Breast epithelium (tissue), 3 donors: ENCODE measurements around the gene CIB4.

ENCODE experiments used
- CTCF ChIP-seq, 3 donors: fragments of 450-650 bp; IDR thresholded peaks; one replicate each; pipeline ENCODE4 v1.5.1; 2016 to 2017; ENCODE audit warnings: antibody characterized with exemption in 3 of 3, mild to moderate bottlenecking in 3 of 3, moderate library complexity in 3 of 3
- POLR2A ChIP-seq: fragments of 450-650 bp; IDR thresholded peaks from one replicate; pipeline ENCODE4 v1.6.1; 2016; ENCODE audit warnings: antibody characterized with exemption, mild to moderate bottlenecking, moderate library complexity
- POLR2AphosphoS5 ChIP-seq, 3 donors: sonication (generic); formaldehyde crosslinking; IDR thresholded peaks; one replicate each; pipeline ENCODE4 v1.6.1; 2017; ENCODE audit warnings: antibody characterized with exemption in 3 of 3

GRCh38 chr2:26612522-26613240 is 28.5 kb downstream of the CIB4 start:
- no peak for TF ChIP-seq CTCF (IDR thresholded peaks at IDR 0.05)
- TF ChIP-seq POLR2AphosphoS5 (IDR thresholded peaks at IDR 0.05): no peak
- no peak for TF ChIP-seq POLR2A
